ENCODE results near the gene ARHGAP19.

ARHGAP19 gene

GRCh38 chr10:97207131-97207530, 85.3 kb downstream of the ARHGAP19 start:
- Histone ChIP-seq H3K36me3 (replicated peaks; ENCODE audit: insufficient read depth, low read length) (no peaks in the 10 kb centered on the region), H3K9me2 (replicated peaks; ENCODE audit: insufficient read depth, low read length) (no peaks in the 10 kb centered on the region), H4K20me1 (ENCODE audit: insufficient read depth, low read length) (no peaks in the 10 kb centered on the region), H3K4me1 (ENCODE audit: low read length) (no peaks in the 10 kb centered on the region), H3K4me2 (ENCODE audit: low read depth, low read length) (no peak overlapping the region), H3K79me2 (ENCODE audit: low read length) (no peaks in the 10 kb centered on the region), H3K9me3 (replicated peaks; ENCODE audit: insufficient read depth, low read length) (no peaks in the 10 kb centered on the region), H3K9ac (ENCODE audit: low read length) (no peak overlapping the region), H3K27me3 (replicated peaks; ENCODE audit: insufficient read depth, low read length) (no peaks in the 10 kb centered on the region), H2AFZ (ENCODE audit: low read length) (no peak overlapping the region), H3K4me3 (ENCODE audit: low read length) (no peak overlapping the region), H3K27ac (ENCODE audit: low read length) (no peak overlapping the region), H3F3A (ENCODE audit: insufficient read depth, low read length) (no peaks in the 10 kb centered on the region)
- TF ChIP-seq, protein P1, sequence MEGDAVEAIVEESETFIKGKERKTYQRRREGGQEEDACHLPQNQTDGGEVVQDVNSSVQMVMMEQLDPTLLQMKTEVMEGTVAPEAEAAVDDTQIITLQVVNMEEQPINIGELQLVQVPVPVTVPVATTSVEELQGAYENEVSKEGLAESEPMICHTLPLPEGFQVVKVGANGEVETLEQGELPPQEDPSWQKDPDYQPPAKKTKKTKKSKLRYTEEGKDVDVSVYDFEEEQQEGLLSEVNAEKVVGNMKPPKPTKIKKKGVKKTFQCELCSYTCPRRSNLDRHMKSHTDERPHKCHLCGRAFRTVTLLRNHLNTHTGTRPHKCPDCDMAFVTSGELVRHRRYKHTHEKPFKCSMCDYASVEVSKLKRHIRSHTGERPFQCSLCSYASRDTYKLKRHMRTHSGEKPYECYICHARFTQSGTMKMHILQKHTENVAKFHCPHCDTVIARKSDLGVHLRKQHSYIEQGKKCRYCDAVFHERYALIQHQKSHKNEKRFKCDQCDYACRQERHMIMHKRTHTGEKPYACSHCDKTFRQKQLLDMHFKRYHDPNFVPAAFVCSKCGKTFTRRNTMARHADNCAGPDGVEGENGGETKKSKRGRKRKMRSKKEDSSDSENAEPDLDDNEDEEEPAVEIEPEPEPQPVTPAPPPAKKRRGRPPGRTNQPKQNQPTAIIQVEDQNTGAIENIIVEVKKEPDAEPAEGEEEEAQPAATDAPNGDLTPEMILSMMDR (IDR thresholded peaks at IDR 0.05; ENCODE audit: low read length): no peak
- TF ChIP-seq EZH2 (optimal IDR thresholded peaks at IDR 0.05; ENCODE audit: low read depth, low read length) (no peak), EZH2phosphoT487 (IDR thresholded peaks at IDR 0.05; ENCODE audit: low read length) (no peak)
- DNase-seq: no peak

DNA sequence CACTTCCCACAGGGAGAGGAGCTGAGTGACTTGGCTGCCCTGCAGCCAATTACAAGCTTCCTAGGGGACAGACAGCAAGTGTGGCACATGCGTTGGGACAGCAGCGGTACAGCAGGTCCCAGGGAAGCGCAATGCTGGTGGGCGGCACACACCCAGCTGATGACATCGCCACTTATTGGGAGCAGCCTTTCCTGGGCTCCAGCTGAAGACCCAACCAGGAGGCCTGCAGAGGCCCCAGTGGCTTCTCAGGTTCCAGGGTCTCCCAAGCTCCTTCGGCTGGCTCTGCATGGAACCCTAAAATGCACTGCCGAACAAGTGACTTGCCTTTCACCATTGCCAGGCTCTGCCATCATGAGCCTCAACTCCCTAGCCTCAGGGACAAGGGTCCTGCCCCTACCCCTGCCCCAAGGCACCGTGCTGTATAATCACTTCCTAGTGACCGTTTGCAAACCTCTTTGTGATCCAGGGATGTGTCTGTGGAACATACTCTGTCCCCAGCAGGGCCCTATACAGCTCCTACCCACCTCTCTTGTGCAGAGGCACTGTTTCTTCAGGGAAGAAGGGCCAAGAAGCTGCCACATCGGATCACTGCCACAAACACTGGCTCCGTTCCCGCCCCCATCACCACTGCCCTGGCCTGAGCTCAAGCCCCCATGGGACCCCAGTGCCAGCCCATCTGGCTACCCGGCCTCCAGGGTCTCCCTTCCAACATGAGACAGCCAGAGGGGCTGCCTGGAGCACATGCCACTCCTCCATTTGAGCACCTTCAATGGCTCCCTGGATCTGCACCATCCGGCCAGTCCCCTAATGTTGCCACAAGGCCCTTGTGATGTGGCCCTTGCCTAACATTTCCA, 87.4 kb downstream of the ARHGAP19 start:
- Histone ChIP-seq H3K27ac (ENCODE audit: low read length) (no peak overlapping the region), H2AFZ (ENCODE audit: low read length) (no peak overlapping the region), H3K27me3 (replicated peaks; ENCODE audit: insufficient read depth, low read length) (no peaks in the 10 kb centered on the region), H3F3A (ENCODE audit: insufficient read depth, low read length) (no peaks in the 10 kb centered on the region), H3K9me2 (replicated peaks; ENCODE audit: insufficient read depth, low read length) (no peaks in the 10 kb centered on the region), H3K36me3 (replicated peaks; ENCODE audit: insufficient read depth, low read length) (no peaks in the 10 kb centered on the region), H3K4me2 (ENCODE audit: low read depth, low read length) (no peak overlapping the region), H3K9ac (ENCODE audit: low read length) (no peak overlapping the region), H3K4me1 (ENCODE audit: low read length) (no peaks in the 10 kb centered on the region), H3K79me2 (ENCODE audit: low read length) (no peaks in the 10 kb centered on the region), H4K20me1 (ENCODE audit: insufficient read depth, low read length) (no peaks in the 10 kb centered on the region), H3K4me3 (ENCODE audit: low read length) (no peak overlapping the region), H3K9me3 (replicated peaks; ENCODE audit: insufficient read depth, low read length) (no peaks in the 10 kb centered on the region)
- TF ChIP-seq EZH2 (optimal IDR thresholded peaks at IDR 0.05; ENCODE audit: low read depth, low read length) (no peak), EZH2phosphoT487 (IDR thresholded peaks at IDR 0.05; ENCODE audit: low read length) (no peak)
- TF ChIP-seq, protein P1 (IDR thresholded peaks at IDR 0.05; ENCODE audit: low read length): no peak
- DNase-seq: no peak

DNA sequence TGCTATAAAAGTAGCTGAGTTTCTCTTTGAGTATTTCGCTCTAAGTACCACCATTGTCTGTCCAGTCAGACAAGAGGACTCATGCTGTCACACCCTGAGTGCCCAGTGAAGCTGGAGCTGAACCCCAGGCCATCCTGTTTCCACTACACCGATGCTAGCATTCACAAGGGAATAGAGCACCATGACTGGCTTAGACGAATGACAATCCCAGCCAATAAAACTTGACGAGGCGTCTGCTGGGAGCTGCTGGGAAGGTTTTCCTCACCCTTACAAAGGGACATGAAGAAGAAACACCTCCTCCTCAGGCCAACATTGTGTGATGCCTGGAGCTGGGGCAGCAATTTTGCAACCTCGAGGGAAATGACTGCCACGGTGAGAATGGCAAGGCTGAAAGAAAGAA, 89.2 kb downstream of the ARHGAP19 start:
- H3K9ac ChIP-seq (ENCODE audit: low read length): no peak overlapping the region
- H3K4me2 ChIP-seq (ENCODE audit: low read depth, low read length): no peak overlapping the region
- no peak overlapping the region for H3K4me3 ChIP-seq (ENCODE audit: low read length)
- no peaks in the 10 kb centered on the region for H3F3A ChIP-seq (ENCODE audit: insufficient read depth, low read length)
- H3K36me3 ChIP-seq (replicated peaks; ENCODE audit: insufficient read depth, low read length): no peaks in the 10 kb centered on the region
- no peak overlapping the region for H3K27ac ChIP-seq (ENCODE audit: low read length)
- H3K9me2 ChIP-seq (replicated peaks; ENCODE audit: insufficient read depth, low read length): no peaks in the 10 kb centered on the region
- no peaks in the 10 kb centered on the region for H3K27me3 ChIP-seq (replicated peaks; ENCODE audit: insufficient read depth, low read length)
- H3K9me3 ChIP-seq (replicated peaks; ENCODE audit: insufficient read depth, low read length): no peaks in the 10 kb centered on the region
- no peaks in the 10 kb centered on the region for H4K20me1 ChIP-seq (ENCODE audit: insufficient read depth, low read length)
- no peak overlapping the region for H2AFZ ChIP-seq (ENCODE audit: low read length)
- H3K4me1 ChIP-seq (ENCODE audit: low read length): no peaks in the 10 kb centered on the region
- TF ChIP-seq, protein P1 (IDR thresholded peaks at IDR 0.05; ENCODE audit: low read length): no peak
- TF ChIP-seq EZH2phosphoT487 (IDR thresholded peaks at IDR 0.05; ENCODE audit: low read length) (no peak), EZH2 (optimal IDR thresholded peaks at IDR 0.05; ENCODE audit: low read depth, low read length) (no peak)
- DNase-seq: no peak
- no peaks in the 10 kb centered on the region for H3K79me2 ChIP-seq (ENCODE audit: low read length)
